Left lobe of liver (tissue), 2 donors: ENCODE measurements around the gene PNMA1. TPM values are rescaled to one million over a fixed set of nuclear protein-coding genes. Genes with fewer than 3 reads are reported as not detected.

Experiments
- ATAC-seq: fragments of 200-7000 bp; cut with Tn5 transposase; one replicate; pipeline ENCODE4 v1.9.1; 2020; ENCODE audit warnings: mild to moderate bottlenecking, moderate library complexity
- DNase-seq: peaks from one replicate; pipeline ENCODE4 v3.0.0-alpha.2; 2020; ENCODE audit warnings: low spot score
- total RNA-seq: library from RNA; stranded (reverse); gene quantifications from one replicate; pipeline ENCODE4 v1.2.1, GENCODE V29; 2021
- donor health status: DM: no; HTN: no; CAD: no; lungs with moderate emphysema.
- donor health status: DM: no; HTN: yes; CAD: no.

The PNMA1 gene
- total RNA-seq, 1 donor from 2014 or later: 2.3 TPM

GRCh38 chr14:73739174-73739898 lies 25.2 kb upstream of the PNMA1 start:
- DNase-seq: peak; percentile 48

DNA sequence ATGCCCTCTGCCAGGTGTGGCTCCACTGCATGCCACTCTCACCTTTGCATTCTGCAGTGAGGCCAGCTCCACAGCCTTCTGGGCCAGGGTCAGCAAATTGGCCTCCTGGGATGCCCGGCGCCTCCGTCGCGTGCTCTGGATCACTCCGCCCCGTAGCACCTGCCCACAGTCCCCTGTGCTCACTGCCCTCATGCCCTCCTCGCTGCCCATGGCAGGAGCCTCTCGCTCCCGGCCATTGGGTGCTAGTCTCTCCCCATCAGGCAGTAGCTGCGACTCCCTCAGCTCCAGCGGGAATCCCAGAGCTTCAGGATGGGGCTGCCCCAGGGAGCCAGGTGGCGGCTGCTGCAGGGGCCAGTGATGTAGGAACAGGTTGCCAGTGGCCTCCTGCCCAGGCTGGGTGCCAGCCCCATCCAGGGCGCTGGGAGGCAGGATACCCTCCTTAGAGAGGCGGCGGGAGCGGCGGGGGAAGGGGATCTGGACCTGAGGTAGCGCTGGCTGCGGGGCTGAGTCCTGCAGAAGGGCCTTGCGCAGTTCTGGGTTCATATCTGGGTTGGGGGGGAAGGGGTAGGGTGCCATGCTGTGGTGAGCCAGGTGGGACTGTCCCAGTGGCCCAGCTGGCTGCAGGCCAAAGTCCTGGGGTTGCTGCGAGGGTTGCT lies 24.5 kb upstream of the PNMA1 start:
- ATAC-seq: no peak
- DNase-seq: peak; percentile 48

More at GRCh38 chr14:73739174-73739898, 25.2 kb upstream of the PNMA1 start:
- ATAC-seq: no peak

- ATAC-seq (no peak), DNase-seq (no peak)
Measured at GRCh38 chr14:73736842-73737241, 22.7 kb upstream of the PNMA1 start.

- ATAC-seq (no peak), DNase-seq (no peak)
Measured at GRCh38 chr14:73732006-73732405, 17.8 kb upstream of the PNMA1 start.

DNA sequence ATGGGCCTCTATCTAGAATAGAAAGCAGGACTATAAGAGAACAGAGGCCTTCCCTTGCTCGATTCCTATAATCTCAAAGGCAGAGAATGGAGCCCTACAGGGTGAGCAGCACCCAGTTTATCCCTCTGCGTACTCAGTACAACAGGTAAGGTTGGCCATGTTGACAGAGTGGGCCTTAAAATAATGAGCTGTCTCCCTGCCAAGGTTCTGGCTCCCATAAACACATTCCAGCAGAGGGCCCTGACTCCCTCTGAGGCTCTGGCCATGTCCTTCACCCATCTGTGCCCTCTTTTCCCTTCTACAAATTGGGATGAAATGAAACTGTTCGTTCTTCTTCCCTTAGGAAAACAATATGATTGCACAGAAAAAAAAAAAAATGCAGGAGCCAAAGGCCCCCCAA lies 16.9 kb upstream of the PNMA1 start:
- peak; percentile 24 for ATAC-seq
- DNase-seq: no peak

GRCh38 chr14:73729556-73730265 lies 15.5 kb upstream of the PNMA1 start:
- ATAC-seq (no peak), DNase-seq (no peak)

DNA sequence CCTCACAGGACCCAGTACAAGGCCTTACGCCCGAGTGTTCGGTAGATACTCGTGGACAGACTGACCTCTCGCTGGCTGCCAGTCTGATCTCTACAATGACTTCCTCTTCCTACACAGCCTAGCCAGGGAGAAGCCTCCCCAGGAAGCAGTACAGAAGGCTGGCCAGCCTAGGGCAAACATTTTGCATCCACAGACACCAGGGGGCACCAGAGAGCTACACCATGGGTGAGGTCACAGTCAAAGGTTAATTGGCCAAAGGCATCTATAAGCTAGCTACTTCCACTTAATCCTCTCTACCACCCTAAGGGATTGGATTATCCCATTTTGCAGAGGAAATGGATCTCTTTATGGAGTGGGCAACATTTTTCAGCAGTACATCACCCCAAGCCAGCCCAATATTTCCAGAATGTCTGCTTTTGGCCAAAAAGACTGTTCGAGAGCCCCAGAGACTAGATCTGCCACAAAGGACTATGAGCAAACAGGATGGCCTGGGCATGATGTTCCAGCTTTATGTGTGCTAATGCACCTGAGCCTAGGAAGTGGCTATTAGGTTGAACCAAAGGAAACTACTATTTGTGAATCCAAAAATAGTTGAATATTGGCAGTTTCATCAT lies 14.6 kb upstream of the PNMA1 start:
- DNase-seq: peak; percentile 90
- ATAC-seq: peak; percentile 84

DNA sequence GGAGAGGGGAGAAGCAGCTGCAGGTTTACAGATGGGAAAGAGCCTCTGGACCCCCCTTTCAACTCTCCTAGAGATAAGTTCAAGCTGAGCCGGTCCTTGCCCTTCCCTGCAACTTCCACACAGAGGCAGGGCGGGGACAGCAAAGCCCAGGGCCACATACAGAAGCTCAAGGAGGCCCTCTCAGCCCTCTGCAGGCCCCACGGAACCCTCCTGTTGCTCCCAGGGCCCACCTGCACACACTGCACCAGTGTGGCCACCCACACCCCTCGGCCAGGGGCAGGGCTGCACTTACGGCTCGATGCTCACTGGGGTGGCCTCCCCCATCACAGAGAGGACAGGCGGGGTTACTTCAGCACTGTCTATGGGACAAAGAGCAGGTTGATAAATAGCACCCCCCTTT lies 13.0 kb upstream of the PNMA1 start:
- ATAC-seq (no peak), DNase-seq (no peak)

DNA sequence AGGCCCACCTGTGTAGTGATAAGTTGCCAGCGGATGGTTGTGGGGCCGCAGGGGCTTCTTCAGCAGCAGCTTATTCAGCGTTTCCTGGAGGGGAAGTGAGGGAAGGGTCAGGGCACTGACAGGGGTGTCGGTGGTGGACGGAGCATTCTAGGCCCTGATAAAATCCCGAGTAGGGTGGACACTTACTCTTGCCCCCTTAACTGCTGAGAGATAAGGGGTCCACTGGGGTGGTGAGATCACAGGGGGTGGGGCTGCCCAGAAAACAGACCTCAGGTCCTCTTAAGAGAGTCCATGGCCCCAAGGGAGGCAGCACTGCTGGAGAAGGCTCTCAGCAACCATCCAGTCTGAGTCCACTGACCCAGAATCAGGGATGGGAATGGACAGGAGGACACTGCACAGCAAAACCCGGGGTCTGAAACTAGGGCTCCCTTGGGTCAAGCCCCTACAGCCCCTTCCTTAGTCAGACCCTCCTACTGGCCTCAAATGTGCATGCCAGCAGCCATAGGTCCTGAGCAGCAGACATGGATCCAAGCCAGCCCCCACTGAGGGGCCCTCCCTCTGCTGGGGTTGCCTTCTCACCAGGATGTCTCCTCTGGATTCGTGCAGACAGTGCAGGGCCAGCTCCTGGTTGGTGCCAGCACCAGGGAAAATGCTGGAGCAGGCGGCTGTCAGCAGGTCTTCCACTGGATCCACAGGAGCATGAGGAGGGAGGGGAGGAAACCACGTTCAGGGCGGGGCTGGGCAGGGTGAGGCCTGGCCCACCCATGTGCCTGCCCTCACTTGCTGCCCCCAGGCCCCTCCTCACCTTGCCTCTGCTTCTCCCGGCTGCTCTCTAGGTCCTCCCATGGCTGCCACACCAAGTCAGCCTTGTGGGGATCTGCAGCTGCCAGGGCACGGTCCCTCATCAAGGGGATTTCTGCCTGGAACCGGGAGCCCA lies 12.1 kb upstream of the PNMA1 start:
- no peak for DNase-seq
- no peak for ATAC-seq

GRCh38 chr14:73725116-73726024 lies 11.2 kb upstream of the PNMA1 start:
- no peak for DNase-seq
- ATAC-seq: no peak

GRCh38 chr14:73724696-73725095 lies 10.5 kb upstream of the PNMA1 start:
- ATAC-seq: no peak
- no peak for DNase-seq

- peak; percentile 87 for DNase-seq
- ATAC-seq: peak; percentile 77
Measured at GRCh38 chr14:73723797-73724661, 9.8 kb upstream of the PNMA1 start.

DNA sequence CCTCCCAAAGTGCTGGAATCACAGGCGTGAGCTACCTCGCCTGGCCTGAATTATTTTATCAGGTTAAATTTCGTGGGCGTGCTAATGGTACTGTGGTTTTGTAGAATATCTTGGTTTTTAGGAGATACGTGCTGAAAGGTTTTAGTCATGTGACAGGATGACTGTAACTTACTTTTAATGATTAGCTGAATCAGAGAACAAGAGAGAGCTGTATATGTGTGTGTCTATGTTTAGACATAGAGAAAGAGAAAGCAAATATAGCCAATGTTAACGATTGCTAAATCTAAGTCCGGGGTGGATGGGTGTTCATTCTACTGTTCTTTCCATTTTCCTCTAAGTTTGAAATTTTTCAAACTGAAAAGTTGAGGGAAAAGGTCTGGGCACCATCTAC lies 9.2 kb upstream of the PNMA1 start:
- ATAC-seq (peak; percentile 41), DNase-seq (no peak)

DNA sequence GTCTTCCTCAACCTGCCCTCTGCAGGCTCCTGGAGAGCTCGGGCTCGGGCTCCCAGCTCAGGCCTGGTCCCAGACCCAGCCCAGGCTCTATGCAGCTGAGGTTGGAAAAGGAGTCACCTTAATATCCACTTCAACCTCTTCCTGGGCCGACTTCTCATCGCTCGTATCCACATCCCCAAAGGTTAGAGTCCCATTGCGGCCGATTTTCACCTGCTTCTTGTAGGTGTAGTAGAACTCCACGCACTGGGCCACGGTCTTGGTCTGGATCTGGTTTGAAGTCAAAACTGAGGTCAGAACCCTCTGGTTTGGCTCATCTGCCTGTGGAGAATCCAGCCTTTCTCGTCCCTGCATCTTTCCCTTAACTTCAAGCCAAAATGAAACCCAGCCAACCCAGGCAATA lies 8.4 kb upstream of the PNMA1 start:
- no peak for ATAC-seq
- no peak for DNase-seq

DNA sequence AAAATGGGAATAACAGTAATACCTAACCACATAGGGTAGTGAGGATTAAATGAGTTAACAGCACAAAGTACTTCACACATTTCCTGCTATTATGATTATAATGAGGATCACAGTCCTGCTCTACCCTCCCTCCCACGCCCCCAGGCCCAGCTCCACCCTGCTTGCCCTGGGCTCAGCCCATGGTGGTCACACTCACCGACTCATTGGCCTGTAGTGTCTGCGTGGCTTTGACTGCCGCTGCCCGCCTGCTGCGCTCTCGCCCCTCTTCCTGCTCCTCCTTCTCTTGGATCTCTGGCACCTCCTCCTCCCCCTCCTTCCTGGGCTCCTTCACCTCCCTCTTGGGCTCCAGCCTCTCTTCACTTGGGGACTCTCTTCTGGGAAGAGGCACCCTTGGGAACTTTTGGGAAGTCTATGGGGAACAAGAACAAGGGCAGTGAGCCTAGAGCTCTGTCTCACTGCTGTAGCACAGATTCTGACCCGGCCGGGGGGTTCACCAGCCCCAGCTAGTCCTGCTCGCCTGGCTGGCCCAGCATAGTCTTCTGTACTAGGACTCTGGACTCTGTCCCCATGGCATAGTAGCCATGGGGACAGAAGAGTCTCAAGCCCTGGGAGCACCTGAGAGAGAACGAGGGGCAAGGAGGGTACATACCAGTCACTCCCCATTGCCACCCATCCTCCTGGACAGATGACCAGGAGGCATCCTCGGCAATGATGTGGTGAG lies 7.1 kb upstream of the PNMA1 start:
- peak; percentile 24 for ATAC-seq
- DNase-seq: no peak

- no peak for DNase-seq
Measured at GRCh38 chr14:73720636-73721035, 6.5 kb upstream of the PNMA1 start.

DNA sequence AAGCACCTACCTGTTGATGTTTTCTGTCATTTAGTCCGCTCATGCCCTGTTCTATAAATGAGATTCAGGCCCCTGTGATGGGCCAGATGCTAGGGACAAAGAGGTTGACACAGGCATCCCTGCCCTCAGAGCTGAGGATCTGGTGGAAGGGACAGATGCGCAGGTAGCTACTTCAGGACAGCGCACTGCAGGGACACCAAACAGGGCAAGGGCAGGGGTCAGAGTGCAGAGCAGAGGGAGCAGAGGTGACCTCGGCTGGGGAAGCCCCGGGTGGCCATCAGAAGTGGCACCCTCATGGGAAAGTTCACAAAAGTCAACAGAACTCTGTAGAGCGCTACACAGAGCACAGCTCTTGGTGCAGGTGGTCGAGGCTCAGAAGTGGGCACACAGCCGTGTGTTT lies 5.6 kb upstream of the PNMA1 start:
- ATAC-seq: peak; percentile 24
- no peak for DNase-seq

More at GRCh38 chr14:73720636-73721035, 6.5 kb upstream of the PNMA1 start:
- ATAC-seq: no peak

GRCh38 chr14:73719361-73719760 lies 5.2 kb upstream of the PNMA1 start:
- DNase-seq (no peak), ATAC-seq (no peak)
